ENCODE data around the gene DOCK8.

DOCK8 gene

DNA sequence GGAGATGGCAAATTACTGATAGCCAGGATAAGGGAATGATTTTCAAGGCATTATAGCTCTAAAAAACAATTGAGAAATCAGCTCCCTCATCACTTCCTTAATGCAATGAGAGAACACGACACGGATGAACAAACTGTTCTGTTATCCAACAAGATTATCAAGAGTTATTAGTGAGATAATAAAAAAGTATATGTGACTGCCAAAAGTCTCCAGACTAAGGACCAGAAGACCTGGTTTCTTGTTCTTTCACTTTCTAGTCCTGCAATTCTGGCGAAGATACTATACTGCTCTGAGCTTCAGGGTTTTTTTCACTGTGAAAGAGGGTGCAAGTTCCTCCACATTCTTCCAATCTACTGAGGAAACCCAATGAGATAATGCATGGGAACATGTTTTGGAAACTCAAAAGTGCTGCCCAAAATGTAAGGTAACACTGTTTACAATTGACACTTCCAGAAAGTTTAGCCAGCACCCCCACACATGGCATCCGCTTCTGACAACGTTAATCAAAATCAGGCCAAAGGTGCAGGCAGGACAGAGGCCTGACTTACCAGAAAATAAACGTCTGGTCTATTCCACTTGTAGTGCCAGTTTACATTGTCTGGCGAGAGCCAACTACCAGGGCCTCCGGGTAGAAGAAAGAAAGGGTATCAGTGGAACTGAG is 254.2 kb downstream of the DOCK8 start:
- no peak for DNase-seq

- peak; percentile 91 for DNase-seq
Measured at GRCh38 chr9:469672-470551, 255.2 kb downstream of the DOCK8 start.

GRCh38 chr9:470552-471194 is 256.0 kb downstream of the DOCK8 start:
- DNase-seq, result peak; percentile 37

- DNase-seq, result no peak
Measured at GRCh38 chr9:471320-471719, 256.7 kb downstream of the DOCK8 start.

DNA sequence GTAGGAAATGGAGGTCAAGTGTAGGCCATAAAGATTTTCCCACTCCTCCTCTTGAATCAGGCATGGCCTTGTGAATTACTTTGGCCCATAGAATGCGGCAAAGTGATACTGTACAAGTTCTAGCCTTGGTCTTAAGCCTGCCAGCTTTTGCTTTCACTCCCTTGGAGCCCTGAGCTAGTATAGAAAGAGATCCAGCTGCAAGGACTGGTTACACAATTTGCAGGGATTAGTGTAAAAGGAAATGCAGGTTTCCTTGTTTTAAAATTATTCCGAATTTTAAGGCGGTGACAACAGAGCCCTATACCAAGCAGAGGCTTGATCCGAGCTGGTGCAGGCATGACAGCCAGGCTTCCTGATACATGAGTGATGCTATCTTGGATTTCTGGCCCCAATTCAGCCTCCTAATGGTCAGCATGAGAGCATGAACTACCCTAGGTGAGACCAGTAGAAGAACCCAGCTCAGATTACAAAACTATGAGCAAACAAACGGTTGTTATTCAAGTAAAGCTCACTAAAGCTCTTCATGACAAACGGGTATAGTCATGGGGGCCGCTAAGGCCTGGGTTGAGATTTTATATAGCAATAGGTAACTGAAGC is 257.9 kb downstream of the DOCK8 start:
- DNase-seq, result no peak

DNA sequence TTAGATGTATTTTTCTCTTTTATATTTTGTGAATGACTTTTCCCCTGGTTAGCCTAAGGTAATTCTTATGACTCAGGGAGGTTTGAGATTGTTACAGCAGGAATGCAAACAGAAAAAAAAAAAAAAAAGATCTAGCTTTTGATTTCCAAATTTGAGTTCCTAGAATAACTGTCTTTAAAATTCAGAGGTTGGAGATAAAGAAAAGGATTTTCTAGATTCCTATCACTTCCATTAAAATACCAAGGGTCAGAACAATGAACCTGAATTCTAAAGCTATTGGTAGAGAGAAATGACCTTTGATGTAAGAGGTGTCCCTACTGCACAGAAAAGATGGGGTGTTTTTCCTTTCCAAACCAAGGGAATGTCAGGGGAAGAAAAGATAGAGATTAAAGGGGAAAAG is 262.5 kb downstream of the DOCK8 start:
- DNase-seq, result no peak

- DNase-seq, result no peak
Measured at GRCh38 chr9:479304-479970, 264.8 kb downstream of the DOCK8 start.

GRCh38 chr9:479971-480350 is 265.3 kb downstream of the DOCK8 start:
- DNase-seq, result no peak

DNA sequence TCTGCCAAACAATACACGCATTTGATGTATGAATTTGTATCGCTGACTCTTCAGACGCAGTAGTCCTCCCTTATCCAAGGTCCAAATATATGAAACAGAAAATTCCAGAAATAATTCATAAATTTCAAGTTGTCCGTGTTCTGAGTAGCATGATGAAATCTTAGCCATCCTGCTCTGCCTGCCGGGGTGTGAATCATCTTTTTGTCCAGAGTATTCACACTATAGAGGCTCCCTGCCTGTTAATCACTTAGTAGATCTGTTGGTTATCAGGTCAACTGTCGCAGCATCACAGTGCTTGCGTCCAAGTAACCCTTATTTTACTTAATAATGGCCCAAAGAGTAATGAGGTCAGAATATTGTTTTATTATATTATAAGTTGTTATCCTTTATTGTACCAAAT is 268.1 kb downstream of the DOCK8 start:
- DNase-seq, result no peak

DNA sequence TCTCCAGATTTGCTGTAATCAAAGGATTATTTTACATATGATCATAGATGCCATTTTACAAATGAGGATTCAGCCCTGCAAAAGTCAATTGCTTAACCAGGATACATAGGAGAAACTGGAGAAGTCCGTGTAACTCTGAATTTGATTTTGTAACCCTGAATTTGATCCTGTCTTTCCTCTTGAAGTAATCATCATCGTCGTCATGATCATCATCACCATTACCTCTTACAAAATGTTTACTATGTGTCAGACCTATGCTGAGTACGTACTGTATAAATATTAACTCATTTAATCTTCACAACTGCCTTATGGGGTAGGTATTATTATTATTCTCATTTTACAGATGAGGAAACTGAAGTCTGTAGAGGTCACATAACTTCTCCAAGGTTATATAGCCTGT is 271.5 kb downstream of the DOCK8 start:
- no peak for DNase-seq

- DNase-seq, result no peak
Measured at GRCh38 chr9:487429-487828, 272.8 kb downstream of the DOCK8 start.

- DNase-seq, result no peak
Measured at GRCh38 chr9:488448-488847, 273.8 kb downstream of the DOCK8 start.

DNA sequence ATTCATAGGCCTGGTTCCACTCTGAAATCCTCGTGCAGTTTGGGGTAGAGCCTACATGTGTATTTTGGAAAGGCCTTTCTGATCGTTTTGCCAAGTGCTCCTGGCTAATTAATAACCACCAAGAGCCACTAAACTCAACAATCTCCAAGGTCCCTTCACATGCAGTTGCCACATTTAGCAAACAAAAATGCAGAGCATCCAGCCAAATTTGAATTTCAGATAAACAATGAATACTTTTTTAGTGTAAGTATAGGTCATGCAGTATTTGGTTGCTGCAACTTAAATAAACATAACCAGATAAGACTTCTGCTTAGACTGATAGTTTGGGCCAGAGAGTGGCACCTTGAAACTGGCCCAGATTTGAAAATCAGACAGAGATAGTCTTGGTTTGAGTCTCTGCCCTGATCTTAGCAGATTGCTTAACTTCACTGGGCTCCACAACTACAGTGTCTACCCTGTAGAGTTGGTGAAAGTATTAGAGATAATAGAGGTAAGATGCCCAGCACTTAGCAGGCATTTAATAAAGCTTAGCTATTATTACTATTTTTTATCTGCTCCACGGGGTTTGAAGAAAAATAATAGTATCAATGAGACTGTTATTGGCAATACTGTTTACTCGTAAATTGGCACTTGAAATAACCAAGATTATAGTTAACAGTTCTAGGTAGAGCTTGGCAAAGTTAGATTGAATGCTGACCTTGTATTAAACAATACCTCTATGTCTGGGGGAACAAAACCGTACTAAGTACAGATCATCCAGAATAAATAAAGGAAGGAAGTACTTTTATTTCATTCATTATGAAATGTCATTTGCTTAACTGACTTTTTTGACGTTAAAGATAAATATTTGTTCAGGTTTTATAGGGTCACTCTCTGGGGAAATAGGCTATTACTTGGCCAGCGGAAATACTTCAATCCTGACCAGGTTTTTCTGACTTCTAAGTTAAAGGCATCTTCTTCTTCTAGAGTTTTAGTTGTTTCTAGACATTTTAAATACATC is 274.8 kb downstream of the DOCK8 start:
- no peak for DNase-seq

GRCh38 chr9:494764-495163 is 280.1 kb downstream of the DOCK8 start:
- no peak for DNase-seq

- DNase-seq, result no peak
Measured at GRCh38 chr9:495739-496138, 281.1 kb downstream of the DOCK8 start.

DNA sequence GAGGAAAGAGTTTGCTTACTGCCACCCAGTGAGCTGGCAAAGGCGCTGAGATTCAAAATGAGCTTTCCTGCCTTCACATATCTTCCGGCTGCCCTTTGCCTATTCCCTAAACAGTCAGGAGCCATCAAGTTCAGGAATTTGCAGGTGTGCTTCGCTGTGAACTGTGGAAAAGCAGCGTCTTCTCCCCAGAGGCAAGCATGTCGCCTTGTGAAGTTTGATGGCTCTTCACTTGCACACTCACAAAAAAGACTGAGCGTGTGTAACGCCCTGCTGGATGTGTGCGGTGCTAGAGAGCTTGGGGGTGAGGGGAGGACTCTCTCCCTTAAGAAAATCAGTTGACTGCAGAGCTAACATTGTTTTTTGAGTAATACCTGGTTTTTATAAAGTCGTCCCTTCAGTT is 288.7 kb downstream of the DOCK8 start:
- DNase-seq, result no peak

- DNase-seq, result peak; percentile 67
Measured at GRCh38 chr9:503881-504852, 289.5 kb downstream of the DOCK8 start, which contains the start of gene KANK1. KANK1 (plus strand) TSS chr9:504695.

GRCh38 chr9:504921-505740 is 290.5 kb downstream of the DOCK8 start:
- no peak for DNase-seq

DNA sequence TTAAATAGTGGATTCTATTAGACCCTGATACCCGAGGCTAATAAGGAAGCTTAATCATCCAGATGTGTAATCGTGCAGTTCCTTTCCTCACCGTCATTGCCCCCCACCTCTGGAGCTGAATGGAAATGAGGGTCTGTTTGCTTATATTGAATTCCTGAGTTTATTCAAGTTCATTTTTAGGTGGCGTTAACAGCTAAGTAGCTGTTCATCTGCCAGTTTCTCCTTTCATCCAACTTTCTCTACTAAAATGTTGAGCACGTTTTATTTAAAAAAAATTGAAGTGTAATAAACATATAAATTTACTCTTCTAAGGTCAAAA is 291.0 kb downstream of the DOCK8 start:
- no peak for DNase-seq

- no peak for DNase-seq
Measured at GRCh38 chr9:506281-506680, 291.6 kb downstream of the DOCK8 start.
